Myometrial cell (primary cell): ENCODE measurements around the gene ORAI3. TPM values are rescaled to one million over a fixed set of nuclear protein-coding genes. Genes with fewer than 3 reads are reported as not detected.

Experiments used
- total RNA-seq: library from RNA; depleted of rRNA; stranded (reverse); fragments of >200 nt; gene quantifications from 2 replicates; pipeline ENCODE4 v1.2.3, GENCODE V29; 2015

Gene ORAI3
- 65.9 and 71.5 TPM in 2 replicates for total RNA-seq

GRCh38 chr16:30948667-30949649, at the start of gene ORAI3:
Gene ORAI3 (plus strand): TSS chr16:30949068. CDS start chr16:30949290, 222 bp downstream.

GRCh38 chr16:30923554-30924075, 25.3 kb upstream of the ORAI3 start, which contains the start of gene FBXL19:
Gene FBXL19 (plus strand): TSS chr16:30923572. CDS start chr16:30925755, 2,183 bp downstream.

GRCh38 chr16:30957456-30958174, 8.7 kb downstream of the ORAI3 start, which contains the start of gene SETD1A:
Gene SETD1A (plus strand): TSS chr16:30957754. CDS start chr16:30958732, 978 bp downstream.

GRCh38 chr16:30984669-30985400, 36.0 kb downstream of the ORAI3 start, which contains the start of gene HSD3B7:
Gene HSD3B7 (plus strand): TSS chr16:30985207. CDS start chr16:30985659, 452 bp downstream.

Other genes with a start within 250 kb of the ORAI3 start
- gene SRCAP, start 249.9 kb upstream of the ORAI3 start, total RNA-seq: 12.8 and 19.9 TPM in 2 replicates
- 38.6 and 46.6 TPM in 2 replicates for gene PHKG2, start 200.6 kb upstream of the ORAI3 start, total RNA-seq
- 4.6 and 6.9 TPM in 2 replicates for gene CFAP119, start 187.0 kb upstream of the ORAI3 start, total RNA-seq
- gene RNF40, start 186.7 kb upstream of the ORAI3 start, total RNA-seq: 80.1 and 86.3 TPM in 2 replicates
- 11.3 and 13.8 TPM in 2 replicates for gene ZNF629, start 161.9 kb upstream of the ORAI3 start, total RNA-seq
- gene BCL7C, start 55.0 kb upstream of the ORAI3 start, total RNA-seq: 77.8 and 85.3 TPM in 2 replicates
- gene CTF1, start 52.5 kb upstream of the ORAI3 start, total RNA-seq: 3.9 and 11.2 TPM in 2 replicates
- 26.6 and 34.0 TPM in 2 replicates for gene FBXL19, start 25.5 kb upstream of the ORAI3 start, total RNA-seq
- gene SETD1A, start 8.7 kb downstream of the ORAI3 start, total RNA-seq: 3.2 TPM in 2 replicates
- 24.5 and 26.2 TPM in 2 replicates for gene HSD3B7, start 36.1 kb downstream of the ORAI3 start, total RNA-seq
- gene STX1B, start 61.6 kb downstream of the ORAI3 start, total RNA-seq: 0.86 and 1.4 TPM in 2 replicates
- 24.8 and 36.2 TPM in 2 replicates for gene STX4, start 84.5 kb downstream of the ORAI3 start, total RNA-seq
- gene ZNF668, start 125.2 kb downstream of the ORAI3 start, total RNA-seq: 14.4 and 16.1 TPM in 2 replicates
- 6.9 and 15.6 TPM in 2 replicates for gene ZNF646, start 125.4 kb downstream of the ORAI3 start, total RNA-seq
- gene PRSS53, start 139.9 kb downstream of the ORAI3 start, total RNA-seq: under 0.01 and 1.4 TPM in 2 replicates
- 211 and 231 TPM in 2 replicates for gene VKORC1, start 145.7 kb downstream of the ORAI3 start, total RNA-seq
- 64.9 and 65.9 TPM in 2 replicates for gene BCKDK, start 159.3 kb downstream of the ORAI3 start, total RNA-seq
- gene KAT8, start 168.6 kb downstream of the ORAI3 start, total RNA-seq: 31.2 and 33.7 TPM in 2 replicates
- gene PRSS8, start 186.7 kb downstream of the ORAI3 start, total RNA-seq: not detected in 2 replicates
- gene PRSS36, start 201.0 kb downstream of the ORAI3 start, total RNA-seq: 0.18 and 2.0 TPM in 2 replicates
- gene FUS, start 231.1 kb downstream of the ORAI3 start, total RNA-seq: 52.8 and 55.5 TPM in 2 replicates